HG02870 (cell line): ENCODE measurements around the gene ARPC5.
A peak's percentile ranks its signal among the peaks of the same experiment; 100 is the strongest.

Experiments used
- ATAC-seq: cut with Tn5 transposase; IDR thresholded peaks from one replicate; pipeline ENCODE4 v1.9.1; 2021; ENCODE audit warnings: mild to moderate bottlenecking, moderate library complexity; ENCODE audit not compliant: unreplicated experiment

Gene ARPC5

GRCh38 chr1:183612407-183612806 is 23.2 kb downstream of the ARPC5 start:
- no peak for ATAC-seq

DNA sequence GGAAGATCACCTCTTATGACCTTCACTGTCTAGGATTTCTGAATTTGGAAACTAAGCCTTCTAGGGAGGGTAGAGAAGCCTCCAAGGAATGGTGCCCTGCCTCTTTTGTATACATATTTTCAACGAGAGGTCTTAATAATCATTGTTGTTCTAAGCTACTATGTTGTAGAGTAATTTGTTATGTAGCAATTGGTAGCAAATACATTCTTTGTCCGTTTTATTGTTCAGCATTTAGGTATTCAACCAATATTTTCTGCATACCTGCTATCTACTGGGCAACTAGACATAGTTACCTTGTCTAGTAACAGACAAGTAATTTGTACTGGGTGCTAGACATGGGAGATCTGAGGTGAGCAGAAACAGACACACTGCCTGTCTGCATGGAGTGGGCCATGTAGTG is 24.6 kb downstream of the ARPC5 start:
- ATAC-seq = no peak

DNA sequence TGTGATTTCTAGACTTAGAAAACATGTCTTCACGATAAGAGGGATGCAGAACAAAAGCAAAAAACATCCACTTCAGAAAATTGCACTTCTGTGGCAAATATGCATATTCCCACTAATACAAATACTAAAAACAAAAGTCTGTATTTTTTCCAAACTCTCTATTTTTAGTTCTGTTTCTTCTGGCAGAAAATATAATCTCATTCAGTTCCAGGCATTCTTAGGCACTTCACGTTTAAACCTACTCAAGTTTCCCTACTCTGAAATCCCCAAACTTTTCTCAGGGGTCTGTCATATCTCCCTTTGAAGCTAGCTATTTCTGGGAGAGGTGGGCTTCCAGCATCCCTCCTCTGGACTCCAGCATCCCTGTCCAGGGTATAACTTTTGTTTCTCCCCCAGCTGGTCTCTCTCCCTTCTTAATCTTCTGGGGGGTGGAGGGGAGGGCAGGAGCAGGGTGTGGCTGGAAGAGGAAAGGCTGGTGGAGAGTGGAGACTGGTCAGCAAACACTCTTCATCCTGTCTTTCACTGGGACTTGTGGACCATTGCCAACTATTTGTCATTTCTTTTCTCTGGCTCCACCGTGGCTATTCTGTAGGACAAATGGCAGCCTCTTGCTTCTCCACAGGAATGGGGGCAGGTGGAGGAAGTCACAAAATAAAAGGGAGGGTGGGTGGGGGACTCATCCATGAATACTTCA is 25.7 kb downstream of the ARPC5 start:
- no peak for ATAC-seq

DNA sequence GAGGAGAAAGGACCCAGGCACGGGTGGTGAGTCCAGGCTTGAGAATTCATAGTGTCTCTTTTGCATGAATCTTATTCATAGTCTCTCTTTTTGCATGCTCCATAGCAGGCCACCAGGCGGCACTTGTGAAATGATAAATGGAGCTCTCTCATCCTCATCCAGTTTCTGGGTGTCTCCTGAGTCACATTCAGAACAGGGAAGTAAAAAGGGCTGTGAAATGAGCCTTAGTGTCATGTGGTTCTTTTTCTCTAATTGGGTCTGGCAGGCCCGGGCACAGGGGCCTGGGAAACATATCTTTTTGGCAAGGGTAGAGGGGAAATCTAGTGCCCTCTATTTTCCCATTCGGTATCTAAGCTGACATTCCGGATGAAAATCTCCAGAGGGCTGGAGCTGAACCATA is 26.3 kb downstream of the ARPC5 start:
- peak; percentile 50 for ATAC-seq

DNA sequence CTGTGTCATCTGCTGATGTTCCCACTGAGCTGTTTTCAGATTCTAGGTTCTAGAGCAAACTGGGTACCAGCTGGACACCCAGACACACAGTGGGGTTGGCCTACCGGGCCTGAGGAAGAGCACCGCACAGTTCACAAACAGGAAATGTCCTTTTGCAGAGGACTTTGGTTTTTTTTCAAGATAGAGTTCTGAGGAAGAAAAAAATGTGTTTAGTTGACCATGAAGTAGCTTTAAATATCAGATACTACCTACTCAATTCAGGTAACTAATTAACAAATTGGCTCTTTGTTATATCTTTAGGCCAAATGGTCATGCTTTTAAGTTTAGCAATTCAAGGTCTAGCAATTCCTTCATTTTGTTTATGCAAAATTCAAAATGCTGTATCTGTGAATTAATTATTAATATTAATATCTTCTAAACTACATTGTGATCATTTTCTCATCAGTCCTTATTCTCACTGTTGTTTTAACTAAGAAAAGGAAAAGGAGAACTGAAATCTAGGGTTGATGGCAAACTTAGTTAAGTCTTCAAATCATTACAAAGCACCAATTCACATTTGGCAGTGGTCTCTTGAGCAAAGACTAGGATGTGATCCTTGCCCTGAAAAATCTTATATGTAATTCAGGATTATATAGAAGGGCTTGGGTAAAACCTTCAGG is 28.1 kb downstream of the ARPC5 start:
- ATAC-seq = no peak

DNA sequence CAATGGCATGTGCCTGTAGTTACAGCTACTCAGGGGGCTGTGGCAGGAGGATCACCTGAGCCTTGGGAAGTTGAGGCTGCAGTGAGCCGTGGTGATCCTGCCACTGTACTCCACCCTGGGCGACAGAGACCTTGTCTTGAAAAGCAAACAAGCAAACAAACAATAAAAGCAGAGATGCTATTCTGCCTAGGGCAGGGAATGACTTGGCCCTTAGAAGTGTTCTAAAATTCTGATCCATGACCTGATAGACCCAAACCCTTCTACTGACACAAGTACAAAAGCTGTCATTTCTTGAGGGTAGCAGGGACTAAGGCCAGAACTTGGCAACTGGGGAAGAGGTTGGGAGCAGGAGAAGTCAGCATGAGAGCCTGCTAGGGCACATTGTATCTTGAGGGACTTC is 29.7 kb downstream of the ARPC5 start:
- ATAC-seq = no peak

- ATAC-seq = no peak
These were observed 30.8 kb downstream of the ARPC5 start for GRCh38 chr1:183604815-183605214.

DNA sequence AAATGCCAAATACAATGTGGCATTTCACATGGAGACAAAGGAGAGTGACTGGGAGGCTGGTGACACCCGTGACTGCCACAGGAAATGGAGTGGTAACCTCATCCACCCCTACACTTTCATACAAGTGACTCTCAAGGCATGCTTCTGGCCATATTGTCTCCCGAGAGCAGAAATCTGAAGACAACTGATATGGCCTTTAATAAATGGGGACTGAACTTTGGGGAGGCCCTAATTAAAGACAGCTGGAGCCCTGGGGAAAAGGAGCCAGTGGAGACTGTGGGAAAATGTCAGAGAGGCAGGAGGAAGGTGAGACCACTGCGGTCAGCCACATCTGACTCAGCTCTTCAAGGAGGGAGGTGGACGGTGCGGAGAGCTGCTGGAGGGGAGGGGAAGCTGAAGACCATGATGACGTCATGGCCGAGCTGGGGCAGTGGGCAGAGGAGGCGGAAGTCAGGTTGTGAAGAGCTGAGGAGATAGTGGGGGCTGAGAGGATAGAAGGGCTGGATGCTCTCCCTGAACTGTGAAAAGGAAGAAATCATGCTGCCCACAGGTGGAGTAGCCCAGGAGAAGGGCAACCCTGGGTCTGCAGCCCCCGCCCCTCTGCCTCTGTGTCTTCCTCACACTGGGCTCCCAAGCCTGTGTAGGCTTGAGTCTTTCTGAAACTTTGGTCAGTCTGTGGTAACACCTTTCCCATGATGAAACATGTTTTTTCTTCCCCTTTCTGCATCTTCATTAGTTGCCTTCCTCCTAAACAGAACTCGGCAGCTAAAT is 31.4 kb downstream of the ARPC5 start:
- peak; percentile 60 for ATAC-seq

DNA sequence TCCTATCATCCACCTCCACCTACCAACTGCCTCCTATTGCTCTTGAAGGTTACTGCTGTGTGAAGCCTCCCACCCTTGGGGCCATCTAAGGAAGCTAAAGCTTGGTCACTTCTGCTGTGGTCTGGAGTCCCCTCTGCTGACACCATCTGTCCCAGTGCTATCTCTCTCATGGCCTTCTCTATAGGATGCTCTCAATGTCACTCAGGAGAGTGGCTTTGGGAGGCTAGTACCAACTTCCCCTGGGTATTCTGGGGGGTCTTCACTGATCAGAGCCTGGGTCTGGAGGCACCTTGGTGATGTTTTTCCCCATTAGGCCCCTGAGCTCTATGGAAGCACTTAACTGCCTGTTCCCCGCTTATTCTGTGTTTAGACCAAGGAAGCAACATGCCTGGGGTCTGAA is 33.1 kb downstream of the ARPC5 start:
- ATAC-seq = no peak

- ATAC-seq = no peak
These were observed 34.9 kb downstream of the ARPC5 start for GRCh38 chr1:183600634-183601033.

GRCh38 chr1:183600136-183600535 is 35.4 kb downstream of the ARPC5 start:
- ATAC-seq = no peak

GRCh38 chr1:183598386-183598785 is 37.2 kb downstream of the ARPC5 start:
- ATAC-seq = peak; percentile 39

DNA sequence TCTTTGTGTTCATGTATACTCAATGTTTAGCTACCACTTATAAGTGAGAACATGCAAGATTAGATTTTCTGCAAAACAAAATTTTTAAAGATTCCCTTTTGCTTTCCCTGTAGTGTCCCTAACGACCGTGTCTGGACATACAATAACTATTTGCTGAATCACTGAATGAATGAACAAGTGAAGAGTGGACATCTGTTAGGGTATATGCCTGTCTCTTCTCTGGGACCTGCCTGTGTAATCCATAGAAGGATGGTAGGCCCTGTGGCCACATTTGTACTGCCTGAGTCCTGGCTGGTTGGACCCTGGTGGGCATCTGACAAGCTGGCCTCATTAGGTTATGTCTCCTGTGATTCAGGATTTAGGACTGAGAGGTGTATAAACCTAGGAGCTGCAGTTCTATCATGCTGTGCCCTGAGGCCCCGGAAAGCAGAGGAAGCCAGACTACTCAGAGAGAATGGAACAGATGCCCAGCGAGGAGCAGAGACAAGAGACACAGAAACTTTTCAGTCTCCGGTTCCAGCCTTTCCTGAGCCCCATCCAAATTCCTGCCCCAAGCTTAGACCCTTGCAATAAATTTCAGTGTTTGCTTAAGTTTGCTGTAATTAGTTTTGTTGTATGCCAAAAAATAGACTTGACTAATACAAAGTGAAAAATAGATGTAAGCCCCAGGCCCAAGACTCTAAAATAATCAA is 37.8 kb downstream of the ARPC5 start:
- ATAC-seq = no peak

GRCh38 chr1:183596500-183596899 is 39.1 kb downstream of the ARPC5 start:
- ATAC-seq = no peak

DNA sequence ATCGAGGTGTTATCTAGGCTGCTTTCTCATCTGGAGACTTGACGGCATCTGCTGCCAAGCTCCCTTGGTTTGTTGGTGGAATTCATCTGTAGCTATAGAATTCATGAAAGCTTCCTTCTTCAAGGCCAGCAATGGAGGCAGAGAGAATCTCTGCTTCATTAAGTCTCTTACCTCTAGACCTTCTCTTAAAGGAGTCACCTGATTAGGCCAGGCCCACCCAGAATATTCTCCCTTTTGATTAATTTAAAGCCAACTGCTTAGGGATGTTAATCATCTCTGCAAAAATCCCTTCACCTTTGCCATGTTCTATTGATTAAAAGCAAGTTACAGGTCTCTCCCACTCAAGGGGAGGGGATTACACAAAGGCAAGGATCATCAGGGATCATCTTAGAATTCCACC is 40.0 kb downstream of the ARPC5 start:
- ATAC-seq = no peak

DNA sequence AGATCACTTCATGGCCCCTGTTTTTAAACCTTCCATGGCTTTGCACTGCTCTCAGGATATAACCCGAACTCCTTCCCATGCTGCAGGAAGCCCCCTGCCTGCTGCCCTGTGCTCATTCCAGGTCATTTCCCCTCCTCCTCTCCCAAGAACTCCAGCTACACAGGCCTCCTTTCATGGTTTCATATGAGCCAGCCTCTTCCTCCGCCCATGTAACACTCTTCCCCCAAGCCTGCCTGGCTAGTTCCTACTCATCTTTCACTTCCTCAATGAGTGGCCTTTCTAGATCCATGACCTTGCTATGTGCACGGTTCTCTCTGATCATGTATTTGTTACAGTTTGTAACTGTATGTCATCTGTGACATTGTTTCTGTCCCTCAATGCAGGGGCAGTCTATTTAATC is 42.2 kb downstream of the ARPC5 start:
- peak; percentile 45 for ATAC-seq

GRCh38 chr1:183592733-183593132 is 42.9 kb downstream of the ARPC5 start:
- no peak for ATAC-seq

DNA sequence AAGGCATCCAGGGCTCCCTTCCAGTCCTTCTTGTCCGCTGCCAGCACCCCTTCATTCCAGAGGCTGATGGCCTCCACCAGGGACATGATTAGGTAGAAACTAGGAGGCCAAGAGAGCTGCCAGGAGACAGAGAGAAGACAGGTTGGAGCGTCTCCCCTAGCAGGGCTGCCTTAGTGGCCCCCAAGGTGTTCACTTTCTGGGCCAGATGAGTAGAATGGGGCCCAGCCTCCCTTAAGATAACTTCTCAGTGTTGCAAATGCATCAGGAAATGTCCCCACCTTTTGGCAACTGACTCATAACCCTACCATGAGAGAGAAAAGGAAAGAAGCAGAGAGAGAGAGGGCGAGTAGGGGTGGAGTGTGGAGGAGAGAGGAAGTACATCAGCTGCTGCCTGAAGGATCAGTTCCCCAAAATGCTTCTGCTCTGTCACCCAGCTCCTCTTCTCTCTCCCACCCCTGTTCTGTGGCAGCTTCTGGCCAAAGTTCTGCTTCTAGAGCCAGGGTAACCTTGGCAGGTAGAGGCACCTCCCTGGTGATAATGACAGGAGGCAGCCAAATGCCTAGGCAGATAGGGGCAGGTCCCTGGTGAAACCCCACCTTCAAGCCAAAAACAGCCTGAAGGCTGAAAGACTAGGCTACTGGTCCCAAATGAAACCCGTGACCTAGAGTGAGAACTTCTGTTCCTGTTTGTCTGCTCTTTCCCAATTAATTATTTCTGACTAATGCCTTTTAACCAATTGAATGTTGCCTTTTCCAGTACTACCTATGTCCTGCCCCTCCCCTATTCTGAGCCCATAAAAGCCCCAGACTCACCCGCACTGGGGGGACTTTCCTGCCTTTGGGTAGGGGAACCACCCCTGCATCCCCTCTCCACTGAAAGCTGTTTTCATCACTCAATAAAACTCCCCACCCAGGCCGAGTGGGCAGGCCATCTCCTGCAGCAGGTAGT is 45.1 kb downstream of the ARPC5 start, which contains the start of gene NCF2:
Gene NCF2 (minus strand): TSS at position 216 of the 948 bp plus-strand sequence. CDS start 130 bp downstream, at position 86.
- ATAC-seq = peak; percentile 79

DNA sequence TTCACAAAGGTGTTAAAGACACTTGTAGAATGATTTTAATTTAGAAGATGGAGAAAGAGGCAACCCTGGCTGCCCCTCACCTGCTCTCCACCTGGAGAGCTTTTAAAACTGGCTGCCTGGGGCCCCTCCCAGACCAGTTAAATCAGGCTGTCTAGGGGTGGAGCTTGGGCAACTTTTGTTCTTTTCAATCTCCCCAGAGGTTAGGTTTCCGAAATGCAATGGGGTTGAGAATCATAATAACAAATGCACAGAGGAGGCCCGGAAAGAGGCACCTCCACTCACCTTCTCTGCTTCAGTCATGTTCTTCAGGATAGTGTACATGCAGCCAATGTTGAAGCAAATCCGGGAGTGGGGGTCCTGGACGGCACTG is 45.7 kb downstream of the ARPC5 start:
- ATAC-seq = no peak

- no peak for ATAC-seq
These were observed 46.2 kb downstream of the ARPC5 start for GRCh38 chr1:183589384-183589783.
